Heart left ventricle (tissue), 13 donors: ENCODE data around the gene NSG2.

Experiments
- CTCF ChIP-seq, 12 donors: fragments of 200-600 bp; sonication (generic) in 4 of 12; IDR thresholded peaks; one replicate each; pipeline versions ENCODE4 v1.5.0 to v1.8.0; 2018 to 2022; ENCODE audit warnings: antibody characterized with exemption in 12 of 12, mild to moderate bottlenecking in 5 of 12
- POLR2A ChIP-seq, 2 donors: fragments of 450-650 bp; IDR thresholded peaks; one replicate each; pipeline ENCODE4 v1.6.1; 2017; ENCODE audit warnings: antibody characterized with exemption in 2 of 2, mild to moderate bottlenecking in 2 of 2, moderate library complexity in 2 of 2
- donor health status: ischemic (EF 13 %, LVEDD 7.1; RV severe dilation, severe dysfunction).
- donor health status: DM: no; HTN: yes; CAD: no.
- donor health status: DM: no; HTN: no; CAD: no.
- donor health status: ischemic (EF 25% LVEDD 6.9; RV normal size, moderate dysfunction).
- donor health status: ischemic (EF 25% LVEDD 5.7; RV mildly dilated, moderate dysfunction).
- donor health status: ischemic (EF 35%, LVEDD 5.7; RV mildly dilated, moderate dysfunction).
- donor health status: nonischemic (EF 11% LVEDD 7.7; RV severe dilation, severe dysfunction).
- donor health status: DM: yes; HTN: yes; CAD: no.
- donor health status: PGD.
- donor health status: ischemic (EF 29% LVEDD 5.4; RV normal size, mild dysfunction).
- donor health status: nonischemic (EF 23%, LVEDD 6.1; RV moderate dilation, normal function).

- TF ChIP-seq CTCF (IDR thresholded peaks at IDR 0.05) (no peak), POLR2A (IDR thresholded peaks at IDR 0.05) (no peak)
These were observed 103.9 kb downstream of the NSG2 start for GRCh38 chr5:174149426-174149825.
